Body of pancreas (tissue), 4 donors: ENCODE measurements around the gene ALG14.

ENCODE experiments used
- POLR2A ChIP-seq, 3 donors: fragments of 450-650 bp; IDR thresholded peaks; one replicate each; pipeline ENCODE4 v1.6.1; 2016; ENCODE audit warnings: antibody characterized with exemption in 3 of 3, mild to moderate bottlenecking in 2 of 3
- TF ChIP-seq, protein P1 (sequence below), 7 experiments: fragments of 450-650 bp in 4 of 7; fragments of 200-600 bp in 3 of 7; sonication (generic) in 3 of 7; IDR thresholded peaks; one replicate each; pipeline ENCODE4 v1.5.1; 2016 to 2019; ENCODE audit warnings: antibody characterized with exemption in 7 of 7

DNA sequence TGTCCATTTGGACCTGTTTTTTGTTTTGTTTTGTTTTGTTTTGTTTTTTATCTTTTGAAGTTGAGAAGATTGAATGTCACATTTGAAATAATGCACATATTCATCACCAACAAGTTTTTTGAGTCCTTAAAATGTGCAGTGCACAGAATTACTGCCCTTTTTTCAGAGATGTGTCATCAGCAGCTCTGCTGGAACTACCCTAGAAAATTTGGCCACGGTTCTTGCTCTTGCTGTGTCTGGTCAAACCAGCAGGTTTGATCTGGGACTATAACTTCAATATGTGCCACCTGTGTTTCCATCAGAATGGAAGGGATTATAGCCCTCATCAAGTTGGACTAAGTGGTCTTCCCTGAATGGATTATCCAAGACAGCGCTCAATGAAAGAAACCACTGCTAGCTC, 121.7 kb downstream of the ALG14 start:
- TF ChIP-seq, protein P1, sequence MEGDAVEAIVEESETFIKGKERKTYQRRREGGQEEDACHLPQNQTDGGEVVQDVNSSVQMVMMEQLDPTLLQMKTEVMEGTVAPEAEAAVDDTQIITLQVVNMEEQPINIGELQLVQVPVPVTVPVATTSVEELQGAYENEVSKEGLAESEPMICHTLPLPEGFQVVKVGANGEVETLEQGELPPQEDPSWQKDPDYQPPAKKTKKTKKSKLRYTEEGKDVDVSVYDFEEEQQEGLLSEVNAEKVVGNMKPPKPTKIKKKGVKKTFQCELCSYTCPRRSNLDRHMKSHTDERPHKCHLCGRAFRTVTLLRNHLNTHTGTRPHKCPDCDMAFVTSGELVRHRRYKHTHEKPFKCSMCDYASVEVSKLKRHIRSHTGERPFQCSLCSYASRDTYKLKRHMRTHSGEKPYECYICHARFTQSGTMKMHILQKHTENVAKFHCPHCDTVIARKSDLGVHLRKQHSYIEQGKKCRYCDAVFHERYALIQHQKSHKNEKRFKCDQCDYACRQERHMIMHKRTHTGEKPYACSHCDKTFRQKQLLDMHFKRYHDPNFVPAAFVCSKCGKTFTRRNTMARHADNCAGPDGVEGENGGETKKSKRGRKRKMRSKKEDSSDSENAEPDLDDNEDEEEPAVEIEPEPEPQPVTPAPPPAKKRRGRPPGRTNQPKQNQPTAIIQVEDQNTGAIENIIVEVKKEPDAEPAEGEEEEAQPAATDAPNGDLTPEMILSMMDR (IDR thresholded peaks at IDR 0.05): no peak
- no peak for TF ChIP-seq POLR2A (IDR thresholded peaks at IDR 0.05)
